Sigmoid colon (tissue), 7 donors: Measurements from ENCODE around the gene NHERF1. TPM values are rescaled to one million over a fixed set of nuclear protein-coding genes. Genes with fewer than 3 reads are reported as not detected.

Experiments used
- DNase-seq: peaks from one replicate; pipeline ENCODE4 v3.0.0-alpha.2; 2019
- H3K27ac ChIP-seq, 4 donors: fragments of 200-600 bp; sonication (generic); one replicate each; pipeline ENCODE4 v1.5.1; 2016 to 2019; ENCODE audit warnings: mild to moderate bottlenecking in 1 of 4
- H3K27me3 ChIP-seq, 3 donors: fragments of 200-600 bp; sonication (generic); one replicate each; pipeline ENCODE4 v1.5.1; 2019; ENCODE audit warnings: mild to moderate bottlenecking in 1 of 3
- H3K36me3 ChIP-seq, 4 donors: fragments of 200-600 bp; sonication (generic); one replicate each; pipeline ENCODE4 v1.5.1; 2016 to 2019
- H3K4me1 ChIP-seq, 4 donors: fragments of 200-600 bp; sonication (generic); one replicate each; pipeline ENCODE4 v1.5.1; 2017 to 2019
- H3K4me3 ChIP-seq, 4 donors: fragments of 200-600 bp; sonication (generic); one replicate each; pipeline ENCODE4 v1.5.1; 2017 to 2019; ENCODE audit warnings: mild to moderate bottlenecking in 2 of 4, moderate library complexity in 1 of 4
- H3K9me3 ChIP-seq, 4 donors: fragments of 200-600 bp in 3 of 4; sonication (generic) in 3 of 4; one replicate each; pipeline versions ENCODE4 v1.5.1 to v1.6.1; 2013 to 2019
- CTCF ChIP-seq, 4 experiments: fragments of 450-650 bp in 3 of 4; fragments of 200-600 bp in 1 of 4; IDR thresholded peaks; one replicate each; pipeline ENCODE4 v1.5.1; 2016 to 2019; ENCODE audit warnings: antibody characterized with exemption in 4 of 4, mild to moderate bottlenecking in 3 of 4, moderate library complexity in 2 of 4
- EP300 ChIP-seq, 4 donors: sonication (generic); formaldehyde crosslinking; IDR thresholded peaks; one replicate each; pipeline ENCODE4 v1.6.1; 2017; ENCODE audit warnings: antibody characterized with exemption in 4 of 4
- POLR2A ChIP-seq, 2 donors: fragments of 450-650 bp; IDR thresholded peaks; one replicate each; pipeline ENCODE4 v1.6.1; 2016; ENCODE audit warnings: antibody characterized with exemption in 2 of 2, mild to moderate bottlenecking in 2 of 2, moderate library complexity in 2 of 2
- POLR2AphosphoS5 ChIP-seq, 4 donors: sonication (generic); formaldehyde crosslinking; IDR thresholded peaks; one replicate each; pipeline ENCODE4 v1.6.1; 2017; ENCODE audit warnings: antibody characterized with exemption in 4 of 4
- WGBS, 2 donors: extraction: QIAGEN DNeasy Blood & Tissue Kit; methylation state at CpG; one replicate each; pipeline ENCODE4 v1.1.7; 2013; 5-methylcytosine and 5-hydroxymethylcytosine counted together
- intact Hi-C: fragments of 100-400 bp; cut with DNase I; formaldehyde crosslinking; loops from one replicate; pipeline ENCODE4 v1.15.1; 2023
- polyA plus RNA-seq, 3 donors: library from polyadenylated mRNA; stranded (reverse); fragments of 200-250 nt; gene quantifications; one replicate each; pipeline ENCODE4 v1.2.3, GENCODE V29; 2013
- total RNA-seq, 4 donors: library from RNA; depleted of rRNA; stranded (reverse); fragments of >200 nt; gene quantifications; one replicate each; pipeline ENCODE4 v1.1.0, GENCODE V29; 2016
- donor health status: healthy with polysubstance abuse.
- donor health status: Bipolar disorder and iron deficiency.
- donor health status: healthy.

Gene NHERF1
- total and polyA plus RNA-seq, 7 donors = 6.6 to 420 (median 12.5) TPM

GRCh38 chr17:74780443-74781238, 32.2 kb downstream of the NHERF1 start:
- DNase-seq = no peak
- Histone ChIP-seq H3K27ac (no peak overlapping the region), H3K4me3 (no peak overlapping the region), H3K4me1 (peaks cover 0 to 22% (median 12%) of the 10 kb centered on the region in 4 donors), H3K27me3 (no peaks in the 10 kb centered on the region), H3K9me3 (no peaks in the 10 kb centered on the region), H3K36me3 (peaks cover 0 to 25% (median 0%) of the 10 kb centered on the region in 4 donors)
- TF ChIP-seq EP300 (IDR thresholded peaks at IDR 0.05) (no peak), CTCF (IDR thresholded peaks at IDR 0.05) (no peak), POLR2A (IDR thresholded peaks at IDR 0.05) (no peak), POLR2AphosphoS5 (IDR thresholded peaks at IDR 0.05) (no peak)
- intact Hi-C loops = no loop called here
- 62 to 65% methylated on average over 7 of the region's 7 CpGs for WGBS, 2 donors

- WGBS, 2 donors = 93 to 94% methylated on average over 5 of the region's 5 CpGs
- no peak overlapping the region for H3K4me3 ChIP-seq
- intact Hi-C loops = no loop called here
- TF ChIP-seq CTCF (IDR thresholded peaks at IDR 0.05) (no peak), EP300 (IDR thresholded peaks at IDR 0.05) (no peak), POLR2A (IDR thresholded peaks at IDR 0.05) (no peak), POLR2AphosphoS5 (IDR thresholded peaks at IDR 0.05) (no peak)
- peaks cover 0 to 29% (median 0%) of the 10 kb centered on the region in 4 donors for H3K36me3 ChIP-seq
- H3K27me3 ChIP-seq = no peaks in the 10 kb centered on the region
- H3K4me1 ChIP-seq = peaks cover 0 to 8% (median 2%) of the 10 kb centered on the region in 4 donors
- no peak for DNase-seq
- H3K9me3 ChIP-seq = no peaks in the 10 kb centered on the region
- no peak overlapping the region for H3K27ac ChIP-seq
These were observed 34.1 kb downstream of the NHERF1 start for GRCh38 chr17:74782571-74782970.

GRCh38 chr17:74784125-74784810, 35.8 kb downstream of the NHERF1 start:
- Histone ChIP-seq H3K27ac (no peak overlapping the region), H3K4me1 (no peaks in the 10 kb centered on the region), H3K27me3 (no peaks in the 10 kb centered on the region), H3K4me3 (no peak overlapping the region), H3K36me3 (peaks cover 0 to 37% (median 0%) of the 10 kb centered on the region in 4 donors), H3K9me3 (no peaks in the 10 kb centered on the region)
- no peak for TF ChIP-seq CTCF (IDR thresholded peaks at IDR 0.05)
- TF ChIP-seq POLR2AphosphoS5 (IDR thresholded peaks at IDR 0.05) = no peak
- TF ChIP-seq POLR2A (IDR thresholded peaks at IDR 0.05) = no peak
- TF ChIP-seq EP300 (IDR thresholded peaks at IDR 0.05) = no peak
- 78 to 91% methylated on average over 5 of the region's 5 CpGs for WGBS, 2 donors
- DNase-seq = no peak
- intact Hi-C loops = no loop called here

- TF ChIP-seq CTCF (IDR thresholded peaks at IDR 0.05) (no peak), EP300 (IDR thresholded peaks at IDR 0.05) (no peak), POLR2AphosphoS5 (IDR thresholded peaks at IDR 0.05) (no peak), POLR2A (IDR thresholded peaks at IDR 0.05) (no peak)
- intact Hi-C loops = no loop called here
- H3K9me3 ChIP-seq = no peaks in the 10 kb centered on the region
- H3K27ac ChIP-seq = no peak overlapping the region
- H3K4me1 ChIP-seq = no peaks in the 10 kb centered on the region
- H3K36me3 ChIP-seq = peaks cover 0 to 39% (median 2%) of the 10 kb centered on the region in 4 donors
- no peak for DNase-seq
- no peak overlapping the region for H3K4me3 ChIP-seq
- no peaks in the 10 kb centered on the region for H3K27me3 ChIP-seq
- 88 to 90% methylated on average over 21 of the region's 21 CpGs for WGBS, 2 donors
These were observed 36.9 kb downstream of the NHERF1 start for GRCh38 chr17:74785096-74785980.
